Measurements from ENCODE around the gene GNG7.

DNA sequence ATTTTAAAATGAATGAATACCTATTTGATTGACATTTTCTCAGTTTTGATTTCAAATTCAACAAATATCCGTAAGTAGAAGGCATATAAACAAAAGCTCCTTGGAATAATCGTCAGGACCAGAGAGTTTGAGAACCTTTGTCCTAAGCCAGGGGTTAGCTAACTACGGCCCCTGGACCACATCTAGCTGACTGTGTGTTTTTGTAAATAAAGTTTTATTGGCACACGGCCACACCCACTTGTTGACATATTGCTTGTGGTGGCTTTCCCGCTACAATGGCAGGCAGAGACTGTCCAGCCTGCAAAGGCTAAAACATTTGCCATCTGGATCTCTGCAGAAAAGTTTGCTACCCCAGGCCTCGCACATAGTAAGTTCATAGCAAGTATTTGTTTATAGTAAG lies 83.4 kb downstream of the GNG7 start:
- TF ChIP-seq EZH2 (IDR thresholded peaks at IDR 0.05; ENCODE audit: borderline replicate concordance, low read length) = no peak
- TF ChIP-seq, protein P1, sequence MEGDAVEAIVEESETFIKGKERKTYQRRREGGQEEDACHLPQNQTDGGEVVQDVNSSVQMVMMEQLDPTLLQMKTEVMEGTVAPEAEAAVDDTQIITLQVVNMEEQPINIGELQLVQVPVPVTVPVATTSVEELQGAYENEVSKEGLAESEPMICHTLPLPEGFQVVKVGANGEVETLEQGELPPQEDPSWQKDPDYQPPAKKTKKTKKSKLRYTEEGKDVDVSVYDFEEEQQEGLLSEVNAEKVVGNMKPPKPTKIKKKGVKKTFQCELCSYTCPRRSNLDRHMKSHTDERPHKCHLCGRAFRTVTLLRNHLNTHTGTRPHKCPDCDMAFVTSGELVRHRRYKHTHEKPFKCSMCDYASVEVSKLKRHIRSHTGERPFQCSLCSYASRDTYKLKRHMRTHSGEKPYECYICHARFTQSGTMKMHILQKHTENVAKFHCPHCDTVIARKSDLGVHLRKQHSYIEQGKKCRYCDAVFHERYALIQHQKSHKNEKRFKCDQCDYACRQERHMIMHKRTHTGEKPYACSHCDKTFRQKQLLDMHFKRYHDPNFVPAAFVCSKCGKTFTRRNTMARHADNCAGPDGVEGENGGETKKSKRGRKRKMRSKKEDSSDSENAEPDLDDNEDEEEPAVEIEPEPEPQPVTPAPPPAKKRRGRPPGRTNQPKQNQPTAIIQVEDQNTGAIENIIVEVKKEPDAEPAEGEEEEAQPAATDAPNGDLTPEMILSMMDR (conservative IDR thresholded peaks at IDR 0.05 in 1 of 2, IDR thresholded peaks at IDR 0.05 in 1 of 2; ENCODE audit: extremely low read depth in 1 of 2, insufficient read depth in 1 of 2, low read depth in 1 of 2, low read length in 2 of 2) = no peak

All from mammary epithelial cell (primary cell).